ENCODE data around the gene TIMP3.

GRCh38 chr22:32877196-32877595 is 75.7 kb downstream of the TIMP3 start:
- no peak for TF ChIP-seq CTCF (IDR thresholded peaks at IDR 0.05; ENCODE audit: low read depth, low read length)
- no peak for TF ChIP-seq MAX (IDR thresholded peaks at IDR 0.05; ENCODE audit: low read depth, low read length)

Measured in NB4 (cell line).